Pancreas (tissue), 10 donors: ENCODE measurements around the gene PLXNB1. TPM values are rescaled to one million over a fixed set of nuclear protein-coding genes. Genes with fewer than 3 reads are reported as not detected.
"Not testable (repeated sequence)": the region's sequence is repeated elsewhere in the genome, so short reads cannot be mapped to it uniquely, and the experiment has no call there.

Experiments used
- ATAC-seq, 4 donors: fragments of 200-7000 bp; cut with Tn5 transposase; one replicate each; pipeline versions ENCODE4 v1.8.0 to v1.9.1; 2020; ENCODE audit warnings: mild to moderate bottlenecking in 4 of 4, moderate library complexity in 4 of 4
- DNase-seq, 6 donors: peaks; one replicate each; pipeline ENCODE4 v3.0.0-alpha.2; 2020
- FAIRE-seq: peaks from 2 replicates; lab custom pipeline; 2012; peaks lifted over from hg19 to GRCh38; lab: Jason Lieb, UNC
- H3K27ac ChIP-seq, 4 donors: fragments of 200-600 bp; sonication (generic); 1 replicate in 3 of 4; 2 replicates in 1 of 4; pipeline versions ENCODE4 v1.5.0 to v1.8.0; 2020
- H3K27me3 ChIP-seq, 4 donors: fragments of 200-600 bp; one replicate each; pipeline ENCODE4 v1.8.0; 2021
- H3K36me3 ChIP-seq, 3 donors: fragments of 200-600 bp; sonication (generic) in 1 of 3; one replicate each; pipeline versions ENCODE4 v1.5.0 to v1.8.0; 2020 to 2021
- H3K4me1 ChIP-seq, 3 donors: fragments of 200-600 bp; one replicate each; pipeline ENCODE4 v1.8.0; 2021
- H3K4me3 ChIP-seq, 4 donors: fragments of 200-600 bp; sonication (generic) in 2 of 4; one replicate each; pipeline versions ENCODE4 v1.5.0 to v1.8.0; 2020 to 2021
- H3K9me3 ChIP-seq, 4 donors: fragments of 200-600 bp; one replicate each; pipeline ENCODE4 v1.8.0; 2021
- WGBS, 2 donors: extraction: QIAGEN DNeasy Blood & Tissue Kit; methylation state at CpG; one replicate each; pipeline ENCODE4 v1.1.7; 2013; 5-methylcytosine and 5-hydroxymethylcytosine counted together
- intact Hi-C, 3 donors: fragments of 100-400 bp; cut with DNase I; formaldehyde crosslinking; loops; one replicate each; pipeline versions ENCODE4 v1.11.1 to v1.14.2; 2022
- polyA plus RNA-seq, 2 donors: library from polyadenylated mRNA; stranded (reverse); fragments of 200-250 nt; gene quantifications; one replicate each; pipeline ENCODE4 v1.2.3, GENCODE V29; 2013
- total RNA-seq, 6 donors: library from RNA; stranded (reverse); fragmentation: NEBNext Ultra II Directional in 4 of 6; extraction: Animal tissue kit (Norgen Biotek cat#: 25700) in 4 of 6; gene quantifications; one replicate each; pipeline versions ENCODE4 v1.2.1 to v1.2.4, GENCODE V29; 2021 to 2023
- TF ChIP-seq, protein P1 (sequence below), 4 donors: fragments of 200-600 bp; sonication (generic) in 3 of 4; IDR thresholded peaks; one replicate each; pipeline versions ENCODE4 v1.5.0 to v1.8.0; 2021; ENCODE audit warnings: antibody characterized with exemption in 4 of 4
- donor health status: healthy with polysubstance abuse.
- donor health status: DM: no; HTN: no; CAD: no; lungs with moderate emphysema.
- donor health status: DM: no; HTN: no; CAD: no.
- donor health status: control.
- donor health status: control.
- donor health status: Bipolar disorder and iron deficiency.
- donor health status: DM: yes; HTN: yes; CAD: no.
- donor health status: DM: no; HTN: no; CAD: no.
- donor health status: DM: no; HTN: no; CAD: no.
- donor health status: DM: yes; HTN: yes; CAD: no.

The PLXNB1 gene
- total and polyA plus RNA-seq, 8 donors, result 47.8 to 372 (median 74.3) TPM

DNA sequence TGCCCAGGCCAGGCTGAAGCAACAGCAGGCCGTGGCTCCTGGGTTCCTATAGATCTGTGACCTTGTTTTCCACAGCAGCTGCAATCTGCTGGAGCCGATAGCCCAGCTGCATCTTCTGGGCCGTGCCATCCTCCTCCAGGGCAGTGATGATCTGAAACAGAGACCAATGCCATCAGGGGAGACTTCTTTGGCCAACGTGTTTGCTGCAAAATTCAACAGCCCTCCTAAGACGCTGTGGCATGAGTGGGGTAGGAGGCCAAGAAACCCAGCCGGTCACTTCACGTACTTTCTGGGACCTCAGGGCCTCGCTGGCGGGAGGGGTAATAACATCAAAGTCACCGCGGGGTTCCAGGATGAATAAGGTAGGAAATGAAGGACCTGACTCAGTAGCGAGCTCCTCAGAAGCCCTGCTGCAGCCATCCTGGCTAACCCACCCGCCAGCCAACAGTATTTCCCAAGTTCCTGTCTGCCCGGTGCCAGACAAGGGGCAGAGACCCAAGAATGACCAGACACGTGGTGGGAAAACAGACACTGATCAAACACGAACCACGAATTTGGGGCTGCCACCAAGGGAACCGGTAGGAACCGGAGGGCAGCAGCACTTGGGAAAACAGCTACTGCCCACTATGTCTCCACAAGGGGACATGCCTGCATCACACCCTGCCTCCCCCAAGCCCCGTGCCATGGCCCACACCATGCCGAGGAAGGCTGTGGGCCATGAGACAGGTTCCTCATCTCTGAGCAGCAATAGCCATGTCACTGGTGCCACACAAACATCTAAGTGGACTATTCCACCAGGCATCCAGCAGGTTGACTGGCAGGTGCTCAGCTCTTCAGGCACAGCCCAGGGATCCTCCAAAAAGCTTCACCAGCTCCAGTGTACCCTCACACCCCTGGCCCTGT, 25.2 kb downstream of the PLXNB1 start:
- intact Hi-C loops, result loop anchor here in 2 of 3 donors (5.0 kb wide), 1 partner anchor 33 kb away; no protein-coding TSS in a partner anchor
- DNase-seq, result peak in 5 of 6 donors; percentile 4 to 44 (median 12)
- no peak overlapping the region for H3K4me3 ChIP-seq
- ATAC-seq, result no peak
- no peaks in the 10 kb centered on the region for H3K27me3 ChIP-seq
- H3K4me1 ChIP-seq, result peaks cover 0 to 3% (median 2%) of the 10 kb centered on the region in 3 donors
- WGBS, 2 donors, result 71 to 75% methylated on average over 21 of the region's 21 CpGs
- H3K9me3 ChIP-seq, result no peaks in the 10 kb centered on the region
- no peak for FAIRE-seq
- TF ChIP-seq, protein P1, sequence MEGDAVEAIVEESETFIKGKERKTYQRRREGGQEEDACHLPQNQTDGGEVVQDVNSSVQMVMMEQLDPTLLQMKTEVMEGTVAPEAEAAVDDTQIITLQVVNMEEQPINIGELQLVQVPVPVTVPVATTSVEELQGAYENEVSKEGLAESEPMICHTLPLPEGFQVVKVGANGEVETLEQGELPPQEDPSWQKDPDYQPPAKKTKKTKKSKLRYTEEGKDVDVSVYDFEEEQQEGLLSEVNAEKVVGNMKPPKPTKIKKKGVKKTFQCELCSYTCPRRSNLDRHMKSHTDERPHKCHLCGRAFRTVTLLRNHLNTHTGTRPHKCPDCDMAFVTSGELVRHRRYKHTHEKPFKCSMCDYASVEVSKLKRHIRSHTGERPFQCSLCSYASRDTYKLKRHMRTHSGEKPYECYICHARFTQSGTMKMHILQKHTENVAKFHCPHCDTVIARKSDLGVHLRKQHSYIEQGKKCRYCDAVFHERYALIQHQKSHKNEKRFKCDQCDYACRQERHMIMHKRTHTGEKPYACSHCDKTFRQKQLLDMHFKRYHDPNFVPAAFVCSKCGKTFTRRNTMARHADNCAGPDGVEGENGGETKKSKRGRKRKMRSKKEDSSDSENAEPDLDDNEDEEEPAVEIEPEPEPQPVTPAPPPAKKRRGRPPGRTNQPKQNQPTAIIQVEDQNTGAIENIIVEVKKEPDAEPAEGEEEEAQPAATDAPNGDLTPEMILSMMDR (IDR thresholded peaks at IDR 0.05), result no peak
- H3K36me3 ChIP-seq, result peaks cover 0 to 39% (median 0%) of the 10 kb centered on the region in 3 donors
- no peak overlapping the region for H3K27ac ChIP-seq

GRCh38 chr3:48403533-48404439, 26.1 kb downstream of the PLXNB1 start:
- intact Hi-C loops, result loop anchor here in 2 of 3 donors (5.0 kb wide), 1 partner anchor 34 kb away; no protein-coding TSS in a partner anchor
- ATAC-seq, result no peak
- Histone ChIP-seq H3K27ac (no peak overlapping the region), H3K9me3 (no peaks in the 10 kb centered on the region), H3K4me3 (no peak overlapping the region), H3K27me3 (no peaks in the 10 kb centered on the region), H3K36me3 (peaks cover 0 to 30% (median 0%) of the 10 kb centered on the region in 3 donors), H3K4me1 (peaks cover 4 to 11% (median 11%) of the 10 kb centered on the region in 3 donors)
- FAIRE-seq, result no peak
- DNase-seq, result peak; percentile 2 to 58 (median 20)
- WGBS, 2 donors, result 77 to 83% methylated on average over 15 of the region's 15 CpGs
- TF ChIP-seq, protein P1 (IDR thresholded peaks at IDR 0.05), result no peak

- ATAC-seq (no peak), FAIRE-seq (no peak), DNase-seq (peak in 2 of 6 donors; percentile 13 to 16)
- 57 to 66% methylated on average over 3 of the region's 3 CpGs for WGBS, 2 donors
- no peaks in the 10 kb centered on the region for H3K27me3 ChIP-seq
- no peaks in the 10 kb centered on the region for H3K9me3 ChIP-seq
- intact Hi-C loops, result loop anchor here in 2 of 3 donors (5.0 kb wide), 1 partner anchor 34 kb away; no protein-coding TSS in a partner anchor
- H3K36me3 ChIP-seq, result peaks cover 0 to 28% (median 0%) of the 10 kb centered on the region in 3 donors
- no peak overlapping the region for H3K4me3 ChIP-seq
- peak overlapping the region in 2 of 4 donors; percentile 4 to 42 for H3K27ac ChIP-seq
- TF ChIP-seq, protein P1 (IDR thresholded peaks at IDR 0.05), result no peak
- H3K4me1 ChIP-seq, result peaks cover 5 to 11% (median 11%) of the 10 kb centered on the region in 3 donors
Observed at GRCh38 chr3:48402907-48403306, 27.0 kb downstream of the PLXNB1 start.

DNA sequence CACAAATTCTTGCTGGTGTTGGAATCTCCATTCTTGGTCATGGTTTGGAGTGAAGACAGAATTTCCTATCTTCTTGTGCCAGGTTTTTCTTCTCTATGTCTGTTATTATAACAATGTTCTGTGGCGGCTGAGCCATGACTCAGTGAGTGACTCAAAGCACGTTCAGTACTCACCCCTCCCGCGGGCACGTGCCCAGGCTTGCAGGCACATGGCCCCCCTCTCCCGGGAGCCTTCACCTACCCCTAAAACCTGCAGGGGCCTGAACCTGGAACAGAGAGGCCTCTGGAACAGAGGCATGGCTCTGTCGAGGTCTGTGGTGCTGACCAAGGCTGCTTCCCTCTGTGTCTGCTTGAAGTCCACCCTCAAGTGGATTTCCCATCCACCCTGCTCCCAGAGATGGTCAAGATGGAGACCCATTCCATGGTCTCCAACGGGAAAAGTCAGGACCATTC, 27.6 kb downstream of the PLXNB1 start:
- FAIRE-seq (peak; percentile 47), DNase-seq (peak; percentile 47 to 70 (median 60)), ATAC-seq (peak in 3 of 4 donors; percentile 3 to 35 (median 18))
- no peak overlapping the region for H3K4me3 ChIP-seq
- peaks cover 5 to 11% (median 11%) of the 10 kb centered on the region in 3 donors for H3K4me1 ChIP-seq
- intact Hi-C loops, result loop anchor here in 2 of 3 donors (5.0 kb wide), 1 partner anchor 35 kb away; no protein-coding TSS in a partner anchor
- peaks cover 0 to 28% (median 0%) of the 10 kb centered on the region in 3 donors for H3K36me3 ChIP-seq
- H3K27me3 ChIP-seq, result no peaks in the 10 kb centered on the region
- 22 to 44% methylated on average over 8 of the region's 8 CpGs for WGBS, 2 donors
- H3K27ac ChIP-seq, result peak overlapping the region in 3 of 4 donors; percentile 4 to 46 (median 42)
- no peaks in the 10 kb centered on the region for H3K9me3 ChIP-seq
- TF ChIP-seq, protein P1 (IDR thresholded peaks at IDR 0.05), result no peak

GRCh38 chr3:48401434-48401901, 28.4 kb downstream of the PLXNB1 start:
- not testable (repeated sequence) for ATAC-seq, H3K9me3 ChIP-seq, H3K27me3 ChIP-seq, H3K4me3 ChIP-seq, FAIRE-seq
- 81 to 86% methylated on average over 12 of the region's 12 CpGs for WGBS, 2 donors
- peak overlapping the region in 1 of 4 donors; percentile 31 for H3K27ac ChIP-seq
- peaks cover 0 to 22% (median 0%) of the 10 kb centered on the region in 3 donors for H3K36me3 ChIP-seq
- peak in 2 of 6 donors; percentile 12 to 15 for DNase-seq
- peaks cover 5 to 11% (median 11%) of the 10 kb centered on the region in 3 donors for H3K4me1 ChIP-seq
- intact Hi-C loops, result loop anchor here in 2 of 3 donors (5.0 kb wide), 1 partner anchor 36 kb away; no protein-coding TSS in a partner anchor
